Calu3 (cell line): Measurements from ENCODE around the gene MUTYH. TPM values are rescaled to one million over a fixed set of nuclear protein-coding genes. Genes with fewer than 3 reads are reported as not detected.

Experiments
- BruUV-seq: library from RNA; stranded (reverse); fragments of 400-500 nt; replicated peaks from 2 replicates; lab custom pipeline; 2021; lab: Mats Ljungman, UMichigan
- CTCF ChIA-PET: fragments of 300-600 bp; sonication (Branson Sonifier 250); formaldehyde crosslinking; loops from one replicate; lab custom pipeline; 2022; ENCODE audit warnings: antibody characterized with exemption; lab: Charles Lee
- DNase-seq: peaks from one replicate; pipeline ENCODE4 v3.0.0; 2022
- H3K27ac Mint-ChIP-seq: one replicate; pipeline ENCODE4 v1.8.0; 2022; ENCODE audit warnings: mixed read lengths; ENCODE audit not compliant: unreplicated experiment
- H3K27me3 Mint-ChIP-seq: one replicate; pipeline ENCODE4 v1.8.0; 2022; ENCODE audit warnings: mixed read lengths; ENCODE audit not compliant: unreplicated experiment
- H3K36me3 Mint-ChIP-seq: one replicate; pipeline ENCODE4 v1.8.0; 2022; ENCODE audit warnings: mild to moderate bottlenecking, moderate library complexity, mixed read lengths; ENCODE audit not compliant: insufficient read depth, unreplicated experiment
- H3K4me1 Mint-ChIP-seq: one replicate; pipeline ENCODE4 v1.8.0; 2022; ENCODE audit warnings: mild to moderate bottlenecking, low read depth, mixed read lengths; ENCODE audit not compliant: unreplicated experiment
- H3K4me3 Mint-ChIP-seq: one replicate; pipeline ENCODE4 v1.8.0; 2022; ENCODE audit warnings: mild to moderate bottlenecking, low read depth, moderate library complexity, mixed read lengths; ENCODE audit not compliant: unreplicated experiment
- H3K9me3 Mint-ChIP-seq: one replicate; pipeline ENCODE4 v1.8.0; 2022; ENCODE audit warnings: low read depth, mixed read lengths; ENCODE audit not compliant: unreplicated experiment
- intact Hi-C: fragments of 100-400 bp; cut with micrococcal nuclease; formaldehyde crosslinking; loops from one replicate; pipeline ENCODE4 v1.10.0; 2022; ENCODE audit not compliant: unreplicated experiment
- total RNA-seq: library from RNA; stranded (reverse); gene quantifications from 2 replicates; pipeline ENCODE4 v1.2.3, GENCODE V29; 2022
- TF ChIP-seq, protein P1 (sequence below): fragments of 200-600 bp; IDR thresholded peaks from one replicate; pipeline ENCODE4 v1.8.0; 2022; ENCODE audit warnings: antibody characterized with exemption; ENCODE audit not compliant: unreplicated experiment

MUTYH gene
- total RNA-seq, 1 experiment from 2014 or later: 48.1 TPM

DNA sequence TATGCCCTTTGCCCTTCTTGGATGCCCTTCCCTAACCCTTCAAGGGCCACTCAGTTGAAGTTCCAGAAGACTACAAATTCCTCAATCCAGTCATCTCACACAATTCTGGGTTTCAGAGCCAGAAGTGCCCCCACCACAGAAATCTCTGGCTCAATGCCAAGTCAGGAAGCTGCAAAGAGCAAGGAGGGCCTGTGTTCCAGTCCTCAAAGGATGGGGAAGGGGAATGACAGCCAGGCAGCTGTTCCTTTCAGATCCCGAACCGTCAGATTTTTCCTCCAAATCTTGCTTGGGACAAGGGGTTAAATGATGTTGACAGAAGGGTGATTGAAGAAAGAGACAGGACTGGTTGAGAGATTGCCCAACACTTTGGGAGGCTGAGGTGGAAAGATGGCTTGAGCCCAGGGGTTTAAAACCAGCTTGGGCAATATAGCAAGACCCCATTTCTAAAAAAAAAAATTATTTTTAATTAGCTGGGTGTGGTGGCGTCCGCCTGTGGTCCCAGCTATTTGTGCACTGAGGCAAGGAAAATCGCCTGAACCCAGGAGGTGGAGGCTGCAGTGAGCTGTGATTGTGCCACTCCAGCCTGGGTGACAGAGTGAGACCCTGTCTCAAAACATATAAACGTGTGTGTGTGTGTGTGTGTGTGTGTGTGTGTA, 14.3 kb downstream of the MUTYH start:
- CTCF ChIA-PET: interaction anchor here (0.6 to 2.9 kb wide), 4 partner anchors 14 to 1002 kb away, joined by 3 to 10 read pairs (median 8); partner anchors contain the start of genes MUTYH and TOE1

DNA sequence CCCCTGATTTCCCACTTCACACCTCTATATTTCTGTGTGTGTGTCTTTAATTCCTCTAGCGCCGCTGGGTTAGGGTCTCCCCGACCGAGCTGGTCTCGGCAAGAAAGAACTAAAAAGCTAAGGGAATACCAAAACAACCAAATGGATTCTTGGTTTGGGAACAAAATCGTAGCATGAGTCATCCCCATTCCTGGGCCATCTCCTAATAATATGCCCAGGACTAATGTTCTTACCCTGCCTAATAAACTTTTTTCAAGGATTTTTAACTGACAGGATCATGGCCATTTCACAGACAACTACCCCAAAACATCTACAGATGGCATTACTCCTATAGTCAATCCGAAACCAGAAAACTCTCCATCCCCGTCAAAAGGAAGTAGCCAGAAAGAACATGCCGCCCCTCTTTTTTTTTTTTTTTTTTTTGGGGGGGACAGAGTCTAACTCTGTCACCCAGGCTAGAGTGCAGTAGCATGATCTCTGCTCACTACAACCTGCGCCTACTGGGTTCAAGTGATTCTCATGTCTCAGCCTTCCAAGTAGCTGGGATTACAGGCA, 17.7 kb downstream of the MUTYH start:
- CTCF ChIA-PET: interaction anchor here (0.7 kb wide), 2 partner anchors 191 to 214 kb away, joined by 7 to 11 read pairs; no protein-coding TSS in a partner anchor
- peaks cover 19% of the 10 kb centered on the region for H3K36me3 Mint-ChIP-seq
- no peaks in the 10 kb centered on the region for H3K4me1 Mint-ChIP-seq
- BruUV-seq: no TSS peak
- DNase-seq: no peak
- TF ChIP-seq, protein P1, sequence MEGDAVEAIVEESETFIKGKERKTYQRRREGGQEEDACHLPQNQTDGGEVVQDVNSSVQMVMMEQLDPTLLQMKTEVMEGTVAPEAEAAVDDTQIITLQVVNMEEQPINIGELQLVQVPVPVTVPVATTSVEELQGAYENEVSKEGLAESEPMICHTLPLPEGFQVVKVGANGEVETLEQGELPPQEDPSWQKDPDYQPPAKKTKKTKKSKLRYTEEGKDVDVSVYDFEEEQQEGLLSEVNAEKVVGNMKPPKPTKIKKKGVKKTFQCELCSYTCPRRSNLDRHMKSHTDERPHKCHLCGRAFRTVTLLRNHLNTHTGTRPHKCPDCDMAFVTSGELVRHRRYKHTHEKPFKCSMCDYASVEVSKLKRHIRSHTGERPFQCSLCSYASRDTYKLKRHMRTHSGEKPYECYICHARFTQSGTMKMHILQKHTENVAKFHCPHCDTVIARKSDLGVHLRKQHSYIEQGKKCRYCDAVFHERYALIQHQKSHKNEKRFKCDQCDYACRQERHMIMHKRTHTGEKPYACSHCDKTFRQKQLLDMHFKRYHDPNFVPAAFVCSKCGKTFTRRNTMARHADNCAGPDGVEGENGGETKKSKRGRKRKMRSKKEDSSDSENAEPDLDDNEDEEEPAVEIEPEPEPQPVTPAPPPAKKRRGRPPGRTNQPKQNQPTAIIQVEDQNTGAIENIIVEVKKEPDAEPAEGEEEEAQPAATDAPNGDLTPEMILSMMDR: no peak
- H3K9me3 Mint-ChIP-seq: no peaks in the 10 kb centered on the region
- intact Hi-C loops: no loop called here
- no peak overlapping the region for H3K27ac Mint-ChIP-seq
- no peak overlapping the region for H3K4me3 Mint-ChIP-seq
- no peaks in the 10 kb centered on the region for H3K27me3 Mint-ChIP-seq

More for the DNA sequence above, 14.3 kb downstream of the MUTYH start:
- Mint-ChIP-seq H3K9me3 (no peaks in the 10 kb centered on the region), H3K36me3 (peaks cover 38% of the 10 kb centered on the region), H3K27ac (peak overlapping the region; percentile 33), H3K27me3 (no peaks in the 10 kb centered on the region), H3K4me3 (peak overlapping the region; percentile 72), H3K4me1 (peaks cover 22% of the 10 kb centered on the region)
- intact Hi-C loops: no loop called here
- no TSS peak for BruUV-seq
- TF ChIP-seq, protein P1: no peak
- no peak for DNase-seq

DNA sequence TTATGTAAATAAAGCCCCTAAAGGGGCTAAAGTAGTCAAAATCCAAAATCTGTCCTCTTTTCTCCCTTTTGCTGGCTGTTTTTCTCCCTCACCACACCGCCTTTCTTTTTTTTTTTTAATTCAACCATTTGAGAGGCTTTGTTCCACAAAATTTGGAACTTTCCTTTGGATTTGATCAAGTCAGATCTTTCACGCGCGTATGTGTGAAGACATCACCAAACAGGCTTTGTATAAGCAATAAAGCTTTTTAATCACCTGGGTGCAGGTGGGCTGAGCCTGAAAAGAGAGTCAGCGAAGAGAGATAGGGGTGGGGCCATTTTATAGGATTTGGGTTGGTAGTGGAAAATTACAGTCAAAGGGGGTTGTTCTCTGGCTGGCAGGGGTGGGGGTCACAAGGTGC, 18.8 kb downstream of the MUTYH start:
- Mint-ChIP-seq H3K4me1 (no peaks in the 10 kb centered on the region), H3K27ac (no peak overlapping the region), H3K36me3 (peaks cover 8% of the 10 kb centered on the region), H3K27me3 (no peaks in the 10 kb centered on the region), H3K9me3 (no peaks in the 10 kb centered on the region), H3K4me3 (no peak overlapping the region)
- no peak for DNase-seq
- CTCF ChIA-PET: interaction anchor here (0.5 to 0.6 kb wide), 2 partner anchors 253 to 1112 kb away, joined by 3 read pairs; no protein-coding TSS in a partner anchor
- intact Hi-C loops: no loop called here
- BruUV-seq: no TSS peak
- TF ChIP-seq, protein P1: no peak

DNA sequence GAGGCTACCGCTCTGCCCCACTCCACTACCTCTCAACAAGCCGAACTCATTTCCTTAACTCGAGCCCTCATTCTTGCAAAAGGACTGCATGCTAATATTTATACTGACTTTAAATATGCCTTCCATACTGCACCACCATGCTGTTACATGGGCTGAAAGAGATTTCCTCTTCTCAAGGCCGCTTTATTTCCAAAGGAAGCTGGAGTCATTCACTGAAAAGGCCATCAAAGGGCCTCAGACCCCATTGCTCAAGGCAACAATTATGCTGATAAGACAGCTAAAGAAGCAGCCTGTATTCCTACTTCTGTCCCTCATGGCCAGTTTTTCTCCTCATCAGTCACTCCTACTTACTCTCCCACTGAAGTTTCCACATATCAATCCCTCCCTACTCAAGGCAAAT, 20.5 kb downstream of the MUTYH start:
- H3K4me3 Mint-ChIP-seq: no peak overlapping the region
- TF ChIP-seq, protein P1: no peak
- no peaks in the 10 kb centered on the region for H3K4me1 Mint-ChIP-seq
- no peaks in the 10 kb centered on the region for H3K36me3 Mint-ChIP-seq
- no TSS peak for BruUV-seq
- no peak for DNase-seq
- no peaks in the 10 kb centered on the region for H3K9me3 Mint-ChIP-seq
- H3K27ac Mint-ChIP-seq: no peak overlapping the region
- H3K27me3 Mint-ChIP-seq: no peaks in the 10 kb centered on the region
- CTCF ChIA-PET: no interaction called here
- intact Hi-C loops: no loop called here
